ENCODE results near the gene DAAM2.

The DAAM2 gene

DNA sequence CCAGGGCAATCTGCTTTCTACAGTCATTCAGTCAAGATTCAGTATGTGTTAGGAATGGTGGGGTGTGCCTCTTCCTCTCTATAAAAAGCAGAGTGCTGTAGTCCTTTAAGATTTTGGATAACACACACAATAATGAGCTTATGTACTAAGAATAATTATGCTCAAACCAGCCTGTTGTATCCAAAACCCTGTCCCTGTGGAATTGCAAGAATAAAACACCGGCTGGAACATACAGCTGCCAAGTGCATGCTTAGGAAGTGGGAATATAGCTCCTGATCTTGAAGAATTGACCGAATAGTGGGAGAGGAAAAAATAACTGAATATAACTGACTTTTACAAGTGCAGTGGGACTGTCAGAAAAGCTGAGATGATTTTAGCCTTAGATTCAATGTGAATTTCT lies 143.1 kb downstream of the DAAM2 start:
- no peak for DNase-seq

GRCh38 chr6:39936857-39937256 lies 144.7 kb downstream of the DAAM2 start:
- DNase-seq, result no peak

- DNase-seq, result no peak
These were observed 145.6 kb downstream of the DAAM2 start for GRCh38 chr6:39937686-39938333.

- DNase-seq, result no peak
These were observed 146.8 kb downstream of the DAAM2 start for GRCh38 chr6:39938773-39939654.

DNA sequence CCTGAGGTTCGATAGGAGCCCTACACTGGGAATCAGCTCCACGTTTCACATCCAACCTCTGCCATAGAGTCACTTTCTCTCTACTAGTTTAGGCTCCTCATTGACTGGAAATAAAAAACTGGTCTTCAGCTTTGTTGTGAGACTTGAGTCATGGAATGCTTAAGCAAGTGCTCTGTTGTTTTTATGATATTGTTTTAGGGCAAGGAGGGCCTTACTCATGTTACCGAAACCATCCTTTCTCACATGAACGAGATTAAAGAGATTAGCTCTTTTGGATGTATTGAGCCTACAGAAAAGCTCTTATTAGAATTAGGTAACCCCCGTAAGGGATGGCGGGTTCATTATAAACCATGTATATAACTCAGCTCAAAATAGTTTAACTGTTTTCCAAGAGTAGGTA lies 149.0 kb downstream of the DAAM2 start:
- DNase-seq, result no peak

DNA sequence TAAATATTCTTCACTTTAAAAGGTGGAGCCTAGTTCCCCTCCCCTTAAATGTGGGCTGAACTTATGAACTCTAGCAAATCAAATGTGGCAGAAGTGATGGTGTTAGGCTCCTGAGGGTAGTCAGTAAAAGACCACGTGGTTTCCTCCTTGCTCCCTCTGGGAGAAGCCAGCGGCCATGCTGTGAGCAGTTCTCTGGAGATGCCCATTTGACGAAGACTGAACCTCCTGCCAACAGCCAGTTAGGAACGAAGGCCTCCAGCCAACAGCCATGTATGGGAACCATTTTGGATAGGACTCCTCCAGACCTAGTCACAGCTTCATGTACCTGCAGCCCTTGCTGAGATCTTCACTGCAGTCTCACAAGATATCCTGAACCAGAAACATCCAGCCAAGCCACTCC lies 149.6 kb downstream of the DAAM2 start:
- DNase-seq, result no peak

- DNase-seq, result no peak
These were observed 150.9 kb downstream of the DAAM2 start for GRCh38 chr6:39942903-39943580.

GRCh38 chr6:39945626-39946025 lies 153.4 kb downstream of the DAAM2 start:
- no peak for DNase-seq

- DNase-seq, result no peak
These were observed 155.5 kb downstream of the DAAM2 start for GRCh38 chr6:39947611-39948068.

GRCh38 chr6:39948199-39948791 lies 156.1 kb downstream of the DAAM2 start:
- no peak for DNase-seq

GRCh38 chr6:39950125-39950720 lies 158.0 kb downstream of the DAAM2 start:
- DNase-seq, result no peak

DNA sequence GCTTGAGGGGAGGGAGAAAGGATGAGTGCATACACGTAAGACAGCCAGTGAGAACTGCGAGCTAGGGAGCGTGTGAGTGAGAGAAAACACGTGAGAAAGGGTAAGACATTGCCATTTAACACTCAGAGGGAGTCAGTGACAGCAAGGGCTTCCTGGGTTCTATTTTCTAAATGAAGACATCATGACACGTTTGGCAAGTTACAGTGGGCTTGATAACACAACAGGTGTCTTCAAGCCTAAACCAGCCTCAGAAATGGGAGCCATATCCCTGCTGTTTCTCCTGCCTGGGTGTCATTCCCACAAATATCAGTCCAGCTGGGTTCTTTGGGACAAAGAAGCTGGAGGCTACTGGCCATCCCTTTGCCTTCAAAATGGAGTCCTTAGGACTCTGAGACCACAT lies 159.0 kb downstream of the DAAM2 start:
- DNase-seq, result no peak

DNA sequence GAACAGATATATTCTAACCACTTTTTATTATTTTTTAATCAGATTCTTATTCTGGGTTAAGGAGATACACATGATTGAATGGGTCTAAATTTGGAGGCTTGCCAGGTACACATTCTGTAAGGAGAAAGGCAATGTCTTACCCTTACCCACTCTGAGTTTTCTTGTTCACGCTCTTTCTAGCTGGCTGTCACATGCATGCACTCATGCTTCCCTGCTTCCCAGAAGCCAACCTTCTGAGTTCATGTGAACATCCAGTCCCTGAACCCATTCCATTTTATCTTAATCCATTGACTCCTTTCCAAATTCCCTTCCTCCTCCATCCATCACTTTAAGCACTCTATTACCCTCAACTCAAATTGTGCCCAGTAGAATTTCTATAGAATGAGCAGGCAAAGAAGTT lies 159.5 kb downstream of the DAAM2 start:
- DNase-seq, result no peak

GRCh38 chr6:39952167-39952566 lies 160.0 kb downstream of the DAAM2 start:
- DNase-seq, result no peak

- DNase-seq, result no peak
These were observed 161.0 kb downstream of the DAAM2 start for GRCh38 chr6:39953076-39953618.

Measured in NCI-H1694 (cell line).